Lung (tissue), 12 donors: ENCODE results near the gene IL13RA1. TPM values are rescaled to one million over a fixed set of nuclear protein-coding genes. Genes with fewer than 3 reads are reported as not detected.
"Not testable (repeated sequence)": the region's sequence is repeated elsewhere in the genome, so short reads cannot be mapped to it uniquely, and the experiment has no call there.

ENCODE experiments used
- ATAC-seq: fragments of 200-7000 bp; cut with Tn5 transposase; one replicate; pipeline ENCODE4 v1.9.1; 2020; ENCODE audit warnings: moderate number of reproducible peaks; ENCODE audit not compliant: insufficient read depth, low FRiP score
- DNase-seq, 3 donors: peaks; one replicate each; pipeline ENCODE4 v3.0.0-alpha.2; 2013 to 2017
- H3K27ac ChIP-seq, 2 donors: one replicate each; pipeline ENCODE4 v1.5.1; 2013; ENCODE audit warnings: mild to moderate bottlenecking in 2 of 2, moderate library complexity in 2 of 2, control low read depth in 1 of 2, inconsistent platforms in 1 of 2, low read depth in 1 of 2, low read length in 1 of 2
- H3K27me3 ChIP-seq, 3 donors: one replicate each; pipeline ENCODE4 v1.5.1; 2013; ENCODE audit warnings: low read length in 2 of 3; ENCODE audit not compliant: control insufficient read depth in 3 of 3, insufficient read depth in 3 of 3
- H3K36me3 ChIP-seq, 4 donors: one replicate each; pipeline ENCODE4 v1.5.1; 2013; ENCODE audit warnings: low read length in 4 of 4, mild to moderate bottlenecking in 1 of 4, moderate library complexity in 1 of 4; ENCODE audit not compliant: control insufficient read depth in 4 of 4, insufficient read depth in 4 of 4
- H3K4me1 ChIP-seq, 5 donors: one replicate each; pipeline ENCODE4 v1.5.1; 2013; ENCODE audit warnings: low read length in 5 of 5, mild to moderate bottlenecking in 2 of 5, moderate library complexity in 1 of 5; ENCODE audit not compliant: control insufficient read depth in 5 of 5, insufficient read depth in 5 of 5
- H3K4me3 ChIP-seq: one replicate; pipeline ENCODE4 v1.5.1; 2013; ENCODE audit warnings: mild to moderate bottlenecking, control low read depth, moderate library complexity
- H3K9ac ChIP-seq, 2 donors: one replicate each; pipeline ENCODE4 v1.5.1; 2013; ENCODE audit warnings: low read length in 2 of 2, control low read depth in 1 of 2; ENCODE audit not compliant: insufficient read depth in 1 of 2
- H3K9me3 ChIP-seq, 4 donors: one replicate each; pipeline ENCODE4 v1.5.1; 2013; ENCODE audit warnings: low read length in 3 of 4, mild to moderate bottlenecking in 1 of 4, moderate library complexity in 1 of 4; ENCODE audit not compliant: control insufficient read depth in 4 of 4, insufficient read depth in 3 of 4
- WGBS, 2 donors: extraction: QIAGEN DNeasy Blood & Tissue Kit; methylation state at CpG; one replicate each; pipeline ENCODE4 v1.1.7; 2013; 5-methylcytosine and 5-hydroxymethylcytosine counted together
- polyA plus RNA-seq, 2 donors: library from polyadenylated mRNA; stranded (reverse); fragments of 200-250 nt; gene quantifications; one replicate each; pipeline ENCODE4 v1.2.1, GENCODE V29; 2013
- total RNA-seq, 2 donors: library from RNA; depleted of rRNA in 1 of 2; stranded (reverse); fragments of >200 nt in 1 of 2; gene quantifications; one replicate each; pipeline ENCODE4 v1.2.1, GENCODE V29; 2014 to 2021
- TF ChIP-seq, protein P1 (sequence below): IDR thresholded peaks from 2 replicates; pipeline ENCODE4 v1.5.1; 2012; ENCODE audit warnings: mild to moderate bottlenecking; ENCODE audit errors: control extremely low read depth, extremely low read depth
- donor health status: control.
- donor health status: control.
- donor health status: Bipolar disorder and iron deficiency.
- donor health status: healthy.
- donor health status: DM: yes; HTN: yes; CAD: no.

Gene IL13RA1
- total and polyA plus RNA-seq, 4 donors = 23.4 to 64.0 (median 59.0) TPM

DNA sequence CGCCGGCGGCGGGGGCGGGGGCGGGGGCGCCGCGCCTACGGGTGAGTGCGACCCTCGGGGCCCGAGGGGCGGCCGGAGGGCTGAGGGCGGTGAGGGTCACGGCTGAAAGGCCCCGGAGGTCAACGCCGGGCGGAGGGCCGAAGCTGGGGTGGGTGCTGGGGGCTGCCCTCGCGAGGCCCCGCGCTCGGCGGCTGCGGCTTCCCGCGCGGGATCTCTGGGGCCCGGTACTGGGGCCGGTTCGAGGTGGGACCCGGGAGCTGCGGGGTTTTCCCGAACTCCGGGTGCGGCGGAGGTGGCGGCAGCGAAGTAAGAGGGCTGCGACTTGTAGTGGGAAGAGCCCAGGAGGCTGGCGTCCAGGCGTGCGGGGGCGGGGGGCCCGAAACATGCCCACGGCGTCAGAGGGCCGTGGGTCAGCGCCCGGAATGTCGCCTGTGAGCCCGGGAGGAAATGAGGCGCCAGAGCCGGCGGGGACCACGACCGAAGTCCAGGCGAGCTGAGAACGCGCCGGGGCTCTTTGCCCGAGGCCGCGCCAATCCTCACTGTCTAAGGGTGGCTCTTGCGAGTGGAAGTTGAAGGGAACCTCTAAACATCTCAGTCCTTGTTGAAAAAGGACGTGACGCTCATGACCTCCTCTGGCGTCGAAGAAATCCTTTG lies 407 bp downstream of the IL13RA1 start:
- Histone ChIP-seq H3K4me3 (peak overlapping the region; percentile 66), H3K9me3 (peaks cover 0 to 2% (median 0%) of the 10 kb centered on the region in 4 donors), H3K36me3 (no peaks in the 10 kb centered on the region), H3K4me1 (peaks cover 0 to 23% (median 3%) of the 10 kb centered on the region in 5 donors), H3K27ac (peak overlapping the region; percentile 74 to 90), H3K27me3 (no peaks in the 10 kb centered on the region), H3K9ac (peak overlapping the region; percentile 33 to 74)
- 1 to 37% methylated on average over 31 to 73 of the region's 73 CpGs for WGBS, 2 donors
- TF ChIP-seq, protein P1, sequence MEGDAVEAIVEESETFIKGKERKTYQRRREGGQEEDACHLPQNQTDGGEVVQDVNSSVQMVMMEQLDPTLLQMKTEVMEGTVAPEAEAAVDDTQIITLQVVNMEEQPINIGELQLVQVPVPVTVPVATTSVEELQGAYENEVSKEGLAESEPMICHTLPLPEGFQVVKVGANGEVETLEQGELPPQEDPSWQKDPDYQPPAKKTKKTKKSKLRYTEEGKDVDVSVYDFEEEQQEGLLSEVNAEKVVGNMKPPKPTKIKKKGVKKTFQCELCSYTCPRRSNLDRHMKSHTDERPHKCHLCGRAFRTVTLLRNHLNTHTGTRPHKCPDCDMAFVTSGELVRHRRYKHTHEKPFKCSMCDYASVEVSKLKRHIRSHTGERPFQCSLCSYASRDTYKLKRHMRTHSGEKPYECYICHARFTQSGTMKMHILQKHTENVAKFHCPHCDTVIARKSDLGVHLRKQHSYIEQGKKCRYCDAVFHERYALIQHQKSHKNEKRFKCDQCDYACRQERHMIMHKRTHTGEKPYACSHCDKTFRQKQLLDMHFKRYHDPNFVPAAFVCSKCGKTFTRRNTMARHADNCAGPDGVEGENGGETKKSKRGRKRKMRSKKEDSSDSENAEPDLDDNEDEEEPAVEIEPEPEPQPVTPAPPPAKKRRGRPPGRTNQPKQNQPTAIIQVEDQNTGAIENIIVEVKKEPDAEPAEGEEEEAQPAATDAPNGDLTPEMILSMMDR = no peak
- DNase-seq = peak; percentile 35 to 44 (median 41)
- no peak for ATAC-seq

DNA sequence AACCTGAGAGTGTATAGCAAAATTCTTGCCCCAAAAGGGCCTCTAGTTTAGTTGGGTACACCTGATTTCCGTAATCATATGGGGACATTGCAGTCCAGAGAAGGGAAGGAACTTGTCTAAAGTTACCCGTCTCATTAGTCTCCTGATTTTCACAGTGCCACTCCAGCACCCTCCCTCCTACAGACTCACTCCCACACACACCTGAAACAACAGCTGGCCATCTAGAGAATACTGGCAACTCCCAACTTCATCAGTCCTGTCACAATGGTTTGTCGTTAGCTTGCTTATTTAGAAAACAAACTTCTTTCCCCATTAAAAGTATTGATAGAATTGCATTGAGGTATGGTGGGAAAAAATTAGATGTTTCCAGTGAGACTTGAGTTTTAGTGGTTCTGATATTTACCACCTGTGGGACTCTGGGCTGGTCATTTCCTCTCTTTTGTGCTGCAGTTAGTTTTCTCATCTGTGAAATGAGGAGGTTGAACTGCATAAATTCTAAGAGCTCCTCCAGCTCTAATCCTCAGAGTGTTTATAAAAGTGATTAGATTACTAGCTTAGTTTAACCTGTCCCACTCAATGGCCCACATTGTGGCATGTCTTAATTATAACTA lies 1.7 kb downstream of the IL13RA1 start:
- Histone ChIP-seq H3K27me3 (no peaks in the 10 kb centered on the region), H3K4me3 (no peak overlapping the region), H3K36me3 (no peaks in the 10 kb centered on the region), H3K9me3 (peaks cover 0 to 2% (median 0%) of the 10 kb centered on the region in 4 donors), H3K27ac (peak overlapping the region in 1 of 2 donors; percentile 41), H3K4me1 (peaks cover 0 to 23% (median 3%) of the 10 kb centered on the region in 5 donors), H3K9ac (no peak overlapping the region)
- TF ChIP-seq, protein P1 = no peak
- no peak for DNase-seq
- ATAC-seq = no peak
- 49 to 61% methylated on average over 3 of the region's 3 CpGs for WGBS, 2 donors

DNA sequence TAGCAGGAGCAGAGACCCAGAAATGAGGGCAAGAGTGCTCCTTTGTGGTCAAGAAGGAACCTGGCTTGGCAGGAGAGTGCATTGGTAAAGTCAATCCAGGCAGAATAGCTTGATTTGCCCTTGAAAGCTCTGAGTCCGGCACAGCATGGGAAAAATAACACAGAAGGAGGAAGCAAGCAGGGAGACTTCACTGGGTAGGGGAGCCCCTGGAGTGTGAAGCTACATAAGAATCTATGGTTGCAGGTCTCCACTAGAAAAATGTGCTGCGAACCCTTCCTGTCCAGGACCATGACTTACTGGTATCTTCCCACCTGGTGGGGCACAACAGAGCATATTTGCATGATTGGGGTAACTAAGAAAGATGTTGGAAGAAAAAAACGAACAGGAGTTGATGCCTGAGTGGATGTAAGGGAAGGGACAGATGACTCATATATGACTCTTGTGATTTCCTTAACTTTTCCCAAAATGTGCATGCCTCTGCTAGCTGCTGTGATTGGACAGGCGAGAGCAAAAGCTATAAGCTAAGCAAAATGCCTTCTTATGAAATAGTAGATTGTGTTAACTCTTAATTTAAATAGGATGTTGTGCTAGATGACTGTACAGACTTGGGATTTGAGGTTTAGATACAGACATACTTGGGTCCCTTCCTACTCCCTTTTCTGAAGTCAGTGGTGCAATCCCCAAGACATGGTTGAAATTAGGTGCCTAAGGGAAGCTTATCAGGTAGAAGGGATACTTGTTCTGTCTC lies 3.3 kb downstream of the IL13RA1 start:
- peaks cover 0 to 14% (median 3%) of the 10 kb centered on the region in 5 donors for H3K4me1 ChIP-seq
- H3K27me3 ChIP-seq = no peaks in the 10 kb centered on the region
- ATAC-seq = no peak
- 51 to 63% methylated on average over 4 of the region's 4 CpGs for WGBS, 2 donors
- H3K9me3 ChIP-seq = peaks cover 0 to 2% (median 0%) of the 10 kb centered on the region in 4 donors
- no peaks in the 10 kb centered on the region for H3K36me3 ChIP-seq
- TF ChIP-seq, protein P1 = no peak
- H3K9ac ChIP-seq = no peak overlapping the region
- peak overlapping the region; percentile 9 to 69 for H3K27ac ChIP-seq
- H3K4me3 ChIP-seq = no peak overlapping the region
- DNase-seq = no peak

DNA sequence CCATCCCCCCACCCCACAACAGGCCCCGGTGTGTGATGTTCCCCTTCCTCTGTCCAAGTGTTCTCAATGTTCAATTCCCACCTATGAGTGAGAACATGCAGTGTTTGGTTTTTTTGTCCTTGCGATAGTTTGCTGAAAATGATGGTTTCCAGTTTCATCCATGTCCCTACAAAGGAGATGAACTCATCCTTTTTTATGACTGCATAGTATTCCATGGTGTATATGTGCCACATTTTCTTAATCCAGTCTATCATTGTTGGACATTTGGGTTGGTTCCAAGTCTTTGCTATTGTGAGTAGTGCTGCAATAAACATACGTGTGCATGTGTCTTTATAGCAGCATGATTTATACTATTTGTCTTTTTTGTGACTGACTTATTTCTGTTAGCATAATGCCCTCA lies 5.1 kb downstream of the IL13RA1 start:
- H3K9me3 ChIP-seq, H3K36me3 ChIP-seq, H3K27me3 ChIP-seq, H3K9ac ChIP-seq, ATAC-seq, DNase-seq, H3K4me1 ChIP-seq, H3K4me3 ChIP-seq, H3K27ac ChIP-seq: not testable (repeated sequence)
- 83 to 87% methylated on average over 2 to 3 of the region's 3 CpGs for WGBS, 2 donors
